ENCODE measurements around the gene MACROD2.

Gene MACROD2

DNA sequence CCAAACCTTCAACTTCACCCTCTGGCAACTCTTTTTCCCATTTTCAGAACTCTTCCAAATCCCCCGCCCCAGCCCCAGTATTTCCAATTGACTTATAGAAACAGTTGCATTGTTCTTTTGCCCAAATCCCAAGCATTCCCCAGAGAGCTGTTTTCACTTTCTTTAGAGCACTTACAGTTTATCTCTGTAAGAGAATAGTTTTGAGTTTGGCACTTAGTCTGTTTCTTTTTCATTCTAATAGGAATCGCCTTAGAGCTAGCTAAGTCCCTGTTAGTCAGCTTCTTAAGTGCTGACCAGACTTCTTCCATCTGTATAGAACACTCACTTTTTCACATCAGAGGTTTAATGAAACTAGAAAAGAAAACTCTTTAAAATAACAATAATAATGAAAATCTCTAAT lies 716.3 kb downstream of the MACROD2 start:
- DNase-seq (ENCODE audit: low spot score): no peak

DNA sequence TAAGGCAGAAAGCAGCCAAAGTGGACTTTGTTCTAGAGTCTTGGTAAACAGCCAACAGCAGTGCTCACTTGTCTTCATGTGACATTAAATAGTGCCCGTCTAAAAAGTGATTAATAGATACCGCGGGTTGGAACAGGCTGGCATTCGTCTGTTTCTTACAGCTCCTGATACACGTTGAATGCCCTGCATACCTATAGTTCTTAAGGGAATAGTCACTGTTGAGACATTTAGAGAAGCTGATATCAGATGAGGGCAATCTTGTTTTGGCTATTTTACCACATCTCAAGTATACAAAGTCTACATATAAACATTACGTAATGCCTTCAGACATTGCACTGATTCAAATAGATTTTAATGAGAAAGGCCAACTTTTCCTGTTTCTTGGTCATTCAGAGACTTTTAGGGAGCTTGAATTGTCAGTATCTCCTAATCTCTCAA lies 717.0 kb downstream of the MACROD2 start:
- peak; percentile 89 for DNase-seq (ENCODE audit: low spot score)

DNA sequence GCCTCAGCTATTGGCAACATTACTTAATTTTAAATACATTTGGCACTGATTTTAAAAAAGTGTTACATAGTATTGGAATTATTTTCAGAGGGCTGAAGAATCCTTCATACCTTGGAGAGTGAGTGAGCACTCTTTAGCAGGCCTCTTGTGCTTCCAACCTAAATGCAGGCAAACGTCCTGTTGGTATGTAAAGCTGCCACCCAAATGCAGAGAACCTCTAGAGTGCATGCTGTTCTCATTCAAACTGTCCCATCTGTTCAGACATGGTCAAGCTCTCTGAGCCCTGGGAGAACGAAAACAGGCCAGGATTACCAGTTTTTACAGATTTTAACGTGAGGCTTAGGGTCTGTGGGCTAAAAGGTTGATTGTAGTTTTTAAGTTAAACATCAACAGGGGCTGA lies 720.1 kb downstream of the MACROD2 start:
- DNase-seq (ENCODE audit: low spot score): no peak

DNA sequence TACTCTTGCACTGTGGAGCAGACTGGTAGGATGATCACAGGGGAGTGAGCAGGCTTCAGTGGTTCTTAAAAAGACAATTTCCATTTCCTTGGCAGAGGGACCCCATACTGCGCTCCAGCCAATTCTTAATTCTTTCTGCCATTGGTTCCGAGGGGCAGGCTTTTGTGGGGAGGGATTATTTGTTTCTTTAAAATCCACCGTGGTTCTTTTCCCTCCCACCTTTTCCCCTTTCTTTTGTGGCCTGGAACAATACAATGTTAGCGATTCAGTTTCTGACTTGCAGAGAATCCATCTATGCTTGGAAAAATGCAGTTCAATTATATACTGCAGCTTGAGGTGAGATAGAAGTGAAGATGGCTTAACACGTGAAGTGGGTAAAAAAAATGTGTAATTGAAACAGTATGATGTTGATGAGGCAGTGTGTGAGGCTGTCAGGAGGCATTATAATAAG lies 721.1 kb downstream of the MACROD2 start:
- DNase-seq (ENCODE audit: low spot score): no peak

DNA sequence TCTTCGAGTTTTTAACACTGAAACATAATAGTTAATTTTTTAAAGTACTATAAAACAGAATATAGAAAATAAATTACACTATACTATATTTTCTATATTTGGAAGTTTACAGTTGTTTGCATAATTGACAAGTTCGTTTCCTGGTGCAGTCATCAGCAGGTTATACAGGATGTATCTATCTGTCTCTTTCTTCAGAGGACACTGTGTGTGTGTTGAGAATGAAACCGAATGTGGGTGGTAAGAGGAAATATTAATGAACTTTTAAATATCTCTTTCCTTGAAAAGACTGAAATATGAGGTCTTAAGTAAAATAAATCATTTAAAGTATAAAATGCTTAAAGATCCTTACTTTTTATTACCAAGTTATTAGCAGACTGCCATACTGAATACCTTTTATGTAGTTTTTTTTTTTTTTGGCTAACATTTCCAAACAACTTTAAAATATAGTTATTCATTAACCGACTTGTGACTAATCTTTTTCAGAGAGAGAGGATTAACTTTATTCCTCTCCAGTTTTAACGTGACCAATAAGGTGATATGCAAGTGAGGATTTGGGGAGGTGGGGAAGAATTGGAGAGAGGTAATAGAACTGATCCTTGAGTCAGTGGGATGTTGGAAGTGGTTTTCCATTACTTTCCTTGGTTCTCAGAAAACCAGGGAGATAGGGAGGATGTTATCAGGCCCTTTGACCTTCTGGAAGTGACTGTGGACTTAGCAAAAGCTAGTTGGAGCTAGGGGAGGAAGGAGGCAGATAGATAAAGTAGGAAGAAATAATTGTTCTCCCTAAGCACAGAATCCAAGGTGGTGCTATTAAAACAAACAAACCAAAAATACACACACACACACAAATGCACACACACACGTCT lies 722.1 kb downstream of the MACROD2 start:
- peak; percentile 69 for DNase-seq (ENCODE audit: low spot score)

DNA sequence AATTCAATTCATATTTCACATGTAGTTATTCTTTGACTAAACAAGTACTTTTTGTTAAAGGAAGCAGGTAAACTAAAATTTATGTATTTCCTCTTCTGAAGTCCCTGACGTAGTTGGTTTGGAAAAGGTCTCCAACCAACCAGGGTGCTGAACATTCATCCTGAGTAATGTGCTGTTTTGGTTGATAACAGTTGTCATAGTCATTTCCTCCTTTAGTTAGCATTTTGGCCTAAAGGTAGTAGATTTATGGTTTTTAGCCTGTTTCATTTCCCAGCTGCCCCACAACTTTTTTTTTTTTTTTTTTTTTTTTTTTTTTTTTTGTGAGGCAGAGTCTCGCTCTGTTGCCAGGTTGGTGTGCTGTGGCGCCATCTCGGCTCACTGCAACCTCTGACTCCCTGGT lies 724.9 kb downstream of the MACROD2 start:
- DNase-seq (ENCODE audit: low spot score): peak; percentile 13

DNA sequence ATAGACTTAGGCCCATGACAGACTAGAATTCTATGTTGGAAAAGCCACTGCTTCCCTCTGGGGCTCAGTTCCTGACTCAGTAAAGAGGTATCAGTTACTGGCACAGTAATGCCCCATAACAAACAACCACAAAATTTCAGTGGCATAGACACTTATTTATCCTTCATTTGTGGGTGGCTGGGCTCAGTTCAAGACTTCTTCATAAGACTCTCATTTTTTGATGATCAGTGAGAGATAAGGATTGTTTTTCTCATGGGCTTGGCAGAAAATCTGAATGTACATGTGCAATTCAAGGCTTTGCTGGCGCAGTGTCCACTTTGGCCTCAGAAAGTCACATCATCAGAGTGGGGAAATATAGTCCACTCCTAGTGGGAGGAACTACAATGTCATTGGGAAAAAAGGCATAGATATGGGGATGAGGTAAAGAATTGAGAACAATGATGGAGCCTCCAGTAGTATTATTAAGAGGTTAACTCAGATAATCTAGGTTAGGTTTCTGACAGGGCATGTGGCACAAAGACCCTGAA lies 726.7 kb downstream of the MACROD2 start:
- peak; percentile 5 for DNase-seq (ENCODE audit: low spot score)

DNA sequence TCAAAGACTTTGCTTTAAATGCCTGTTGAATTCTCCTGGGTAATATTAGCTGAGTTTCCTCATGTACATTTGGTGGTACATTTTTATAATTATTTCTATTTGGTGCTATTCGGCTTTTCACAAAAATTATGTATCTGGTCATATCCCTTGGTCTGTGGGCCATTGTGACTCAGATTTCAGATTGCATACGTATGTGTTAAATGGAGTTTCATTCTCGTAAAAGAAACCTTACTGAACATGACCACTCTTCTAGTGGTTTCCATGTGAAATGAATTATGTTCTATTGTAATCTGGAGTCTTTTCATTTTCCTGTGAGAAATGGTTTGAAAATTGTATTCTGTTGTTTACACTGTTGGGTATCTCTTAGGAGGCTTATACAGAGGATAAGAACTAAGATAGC lies 728.3 kb downstream of the MACROD2 start:
- DNase-seq (ENCODE audit: low spot score): no peak

DNA sequence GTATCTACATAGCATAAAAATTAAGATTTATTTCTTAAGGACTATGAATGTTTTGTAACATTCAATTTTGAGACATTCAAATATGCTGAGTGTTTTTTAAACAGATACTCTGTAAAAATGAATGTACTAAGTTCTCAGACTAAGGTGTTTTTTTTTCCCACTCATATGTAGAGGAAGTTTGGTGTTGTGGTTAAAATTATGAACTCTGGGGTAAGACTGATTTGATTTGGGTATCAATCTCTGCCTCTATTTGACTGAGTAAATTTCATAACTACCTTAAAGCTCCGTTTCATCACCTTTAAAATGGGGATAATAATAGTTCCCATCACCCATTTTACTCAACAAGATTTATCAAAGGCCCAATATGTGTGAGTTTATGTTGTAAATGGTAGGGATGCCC lies 728.7 kb downstream of the MACROD2 start:
- no peak for DNase-seq (ENCODE audit: low spot score)

DNA sequence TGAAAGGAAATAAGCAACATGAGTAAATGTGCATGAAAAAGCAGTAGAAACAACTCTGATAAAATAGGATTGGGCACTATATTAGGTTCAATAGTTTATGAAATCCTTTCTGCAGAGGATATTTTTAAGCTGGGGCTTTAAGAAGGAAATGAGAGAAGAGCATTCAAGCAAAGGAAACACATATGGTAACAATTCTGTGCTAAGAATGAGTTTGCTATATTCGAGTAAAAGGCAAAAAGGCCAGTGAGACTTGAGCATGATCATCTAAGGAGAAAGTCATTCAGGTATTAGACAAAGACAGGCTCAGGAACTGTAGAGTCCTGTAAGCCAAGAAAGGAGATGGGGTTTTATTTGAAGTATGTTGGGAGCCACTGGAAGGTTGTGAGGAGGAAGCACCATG lies 729.2 kb downstream of the MACROD2 start:
- DNase-seq (ENCODE audit: low spot score): no peak

DNA sequence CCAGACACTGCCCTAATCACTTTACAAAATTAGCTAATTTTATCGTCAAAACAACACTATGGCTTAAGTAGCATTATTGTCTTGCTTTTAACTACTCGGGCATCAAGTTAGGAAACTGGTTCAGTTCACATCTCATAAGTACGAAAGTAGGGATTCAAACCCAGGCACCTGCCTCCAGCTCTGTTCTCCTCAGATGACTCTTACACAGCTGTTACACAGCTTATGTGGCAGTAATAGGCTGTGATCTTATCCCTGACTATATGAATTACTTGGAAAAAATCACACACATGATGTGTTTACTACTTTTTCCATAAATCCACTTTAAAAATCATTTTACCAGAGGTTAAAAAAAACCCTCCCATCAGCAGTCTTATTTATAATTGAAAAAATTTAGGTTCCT lies 731.3 kb downstream of the MACROD2 start:
- DNase-seq (ENCODE audit: low spot score): no peak

DNA sequence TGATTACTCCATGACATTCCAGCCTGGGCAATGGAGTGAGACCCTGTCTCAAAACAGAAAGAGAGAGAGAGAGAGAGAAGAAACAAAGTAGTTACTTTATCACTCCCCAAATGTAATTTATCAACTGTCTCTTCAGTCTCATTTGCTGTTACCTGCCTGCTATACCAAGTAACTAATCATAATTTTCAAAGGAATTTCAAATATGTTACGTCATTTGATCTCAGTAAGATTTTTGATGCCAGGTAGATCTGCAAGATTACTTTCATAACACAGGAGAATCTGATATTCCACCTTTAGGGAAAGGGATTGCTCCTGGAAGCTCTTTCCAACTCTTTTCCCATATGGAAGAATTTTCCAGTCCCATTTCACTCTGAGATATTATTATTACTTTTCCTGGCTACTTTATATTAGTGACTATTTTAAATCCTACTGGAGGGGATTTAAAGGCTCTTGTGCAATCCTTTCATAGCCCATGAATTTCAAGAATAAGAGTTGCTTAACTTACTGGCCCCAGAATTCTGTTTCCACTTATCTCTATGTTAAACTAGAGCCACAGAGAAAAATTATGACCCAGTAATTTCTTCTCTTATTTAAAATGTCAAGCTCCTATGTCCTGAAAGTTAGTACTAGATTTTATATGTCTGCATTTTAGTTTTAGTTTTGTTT lies 732.3 kb downstream of the MACROD2 start:
- DNase-seq (ENCODE audit: low spot score): no peak

DNA sequence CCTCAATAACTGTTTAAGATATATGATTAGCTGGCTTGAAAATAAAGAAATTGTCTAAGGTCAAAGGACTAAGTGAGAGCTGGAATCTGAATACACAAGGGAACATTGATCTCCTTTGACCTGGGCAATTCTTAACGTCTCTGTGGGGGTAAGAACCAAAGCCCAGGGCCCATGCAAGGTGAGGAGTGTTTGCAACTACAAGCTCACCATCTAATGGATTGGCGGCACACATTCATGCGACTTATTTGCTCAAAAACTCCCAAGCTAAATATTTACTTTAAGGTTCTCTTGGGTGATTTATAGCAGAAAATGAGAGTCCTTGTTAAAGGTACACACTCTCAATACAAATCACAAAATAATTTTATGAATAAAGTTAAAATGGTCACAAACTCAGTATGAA lies 734.1 kb downstream of the MACROD2 start:
- DNase-seq (ENCODE audit: low spot score): no peak

DNA sequence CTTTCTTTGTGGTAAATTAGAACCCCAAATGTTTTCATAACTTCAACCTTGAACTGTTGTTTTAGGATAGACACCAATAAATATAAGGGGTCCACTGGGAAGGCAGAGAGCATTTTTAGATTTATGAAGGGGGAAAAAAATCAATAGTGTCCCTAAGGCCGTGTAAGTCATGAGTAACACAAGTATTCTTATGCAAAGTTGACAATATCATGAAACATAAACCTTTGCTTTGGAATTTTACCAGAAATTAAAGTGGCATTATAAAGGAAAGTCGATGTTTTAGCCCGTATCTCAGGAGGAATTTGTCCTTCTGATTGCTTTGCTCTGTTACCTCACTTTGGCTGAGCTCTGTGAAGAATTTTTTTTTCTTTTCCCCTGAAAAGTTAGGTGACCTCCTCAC lies 737.0 kb downstream of the MACROD2 start:
- DNase-seq (ENCODE audit: low spot score): no peak

DNA sequence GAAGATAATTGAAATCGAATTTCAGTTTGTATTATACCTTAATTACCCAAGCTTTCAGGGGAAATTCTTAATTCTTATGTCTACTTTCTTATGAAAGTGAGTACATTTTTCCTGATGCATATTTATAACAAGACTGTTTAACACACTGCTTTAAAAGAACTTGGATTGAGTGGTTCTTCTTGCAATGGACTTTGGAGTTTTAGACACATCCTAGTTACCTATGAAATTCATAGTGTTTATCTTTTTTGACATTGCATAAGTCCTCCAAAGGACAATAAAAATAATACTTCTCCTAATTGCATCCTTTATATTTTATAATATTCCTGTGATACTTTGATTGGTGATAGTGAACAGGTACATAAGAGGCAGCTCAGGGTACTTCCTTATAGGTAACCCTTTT lies 737.7 kb downstream of the MACROD2 start:
- DNase-seq (ENCODE audit: low spot score): no peak

DNA sequence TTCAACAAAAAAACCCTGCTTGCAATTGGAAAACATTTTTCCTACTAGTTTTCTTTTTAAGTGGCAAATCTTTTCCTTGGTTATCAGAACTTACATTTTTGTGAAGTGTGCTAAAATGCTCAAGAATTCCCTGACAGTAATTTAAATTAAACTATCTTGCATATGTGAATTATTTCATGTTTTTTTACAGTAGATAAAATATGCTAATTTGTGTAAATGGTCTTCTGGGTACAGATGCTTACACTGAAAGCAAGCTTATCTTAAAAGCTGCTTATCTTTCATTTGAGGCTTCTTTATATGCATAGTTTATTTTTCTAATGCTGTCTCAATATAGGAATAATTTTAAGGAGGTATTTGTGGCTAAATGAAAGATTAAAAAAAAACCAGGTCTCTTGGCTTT lies 745.1 kb downstream of the MACROD2 start:
- DNase-seq (ENCODE audit: low spot score): no peak

DNA sequence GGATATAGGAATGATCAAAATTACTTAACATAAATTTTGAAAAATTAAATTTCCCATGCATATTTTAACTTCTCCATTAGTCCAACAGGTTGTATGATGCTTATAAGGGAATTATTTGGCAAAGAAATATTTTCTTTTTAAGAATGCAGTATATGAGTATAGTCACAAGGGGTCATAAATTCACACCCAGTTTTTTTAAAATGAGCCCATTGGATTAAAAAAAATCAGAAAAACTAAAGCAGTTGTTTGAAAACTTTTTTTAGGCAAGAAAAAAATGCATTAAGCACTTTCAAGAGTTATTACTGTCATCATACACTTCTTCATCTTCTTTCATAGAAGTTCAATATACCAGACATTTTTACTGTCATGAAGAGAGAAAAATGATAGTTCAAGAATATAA lies 746.3 kb downstream of the MACROD2 start:
- no peak for DNase-seq (ENCODE audit: low spot score)

DNA sequence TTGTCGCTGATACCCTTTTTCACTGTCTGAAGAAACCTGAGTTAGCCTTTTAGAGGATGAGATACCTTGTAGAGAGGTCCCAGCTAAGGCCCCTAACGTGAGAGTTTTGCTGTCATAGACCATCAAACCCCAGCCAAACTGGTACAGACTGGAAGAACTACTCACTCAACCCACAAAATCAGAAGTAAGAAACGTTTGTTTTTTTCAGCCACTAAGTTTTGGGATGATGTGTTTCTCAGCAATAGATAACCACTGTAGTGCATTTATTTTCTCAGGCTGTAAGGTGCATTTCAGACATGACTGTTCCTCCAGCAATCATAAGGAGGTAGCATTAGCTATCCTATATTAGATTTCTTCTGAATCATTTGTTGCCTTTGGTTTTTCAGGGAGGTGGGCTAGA lies 749.4 kb downstream of the MACROD2 start:
- DNase-seq (ENCODE audit: low spot score): no peak

DNA sequence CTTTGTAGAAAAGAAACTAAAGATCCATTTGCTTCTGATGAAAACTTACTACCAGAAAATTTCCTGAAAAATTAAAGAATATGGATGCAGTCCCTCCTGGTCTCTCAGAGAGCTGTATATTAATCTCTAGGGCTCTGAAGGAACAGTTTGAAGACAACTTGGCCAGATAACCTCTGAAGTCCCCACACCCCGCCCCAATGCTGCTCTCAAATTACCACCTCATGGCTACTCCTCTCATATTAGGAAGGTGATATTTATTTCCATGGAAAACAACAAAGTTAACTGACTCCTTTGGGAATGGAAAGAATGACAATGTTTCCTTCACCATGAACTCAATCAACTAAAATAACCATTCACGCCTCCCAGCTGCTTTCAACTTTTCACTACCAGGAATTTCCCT lies 750.5 kb downstream of the MACROD2 start:
- no peak for DNase-seq (ENCODE audit: low spot score)

DNA sequence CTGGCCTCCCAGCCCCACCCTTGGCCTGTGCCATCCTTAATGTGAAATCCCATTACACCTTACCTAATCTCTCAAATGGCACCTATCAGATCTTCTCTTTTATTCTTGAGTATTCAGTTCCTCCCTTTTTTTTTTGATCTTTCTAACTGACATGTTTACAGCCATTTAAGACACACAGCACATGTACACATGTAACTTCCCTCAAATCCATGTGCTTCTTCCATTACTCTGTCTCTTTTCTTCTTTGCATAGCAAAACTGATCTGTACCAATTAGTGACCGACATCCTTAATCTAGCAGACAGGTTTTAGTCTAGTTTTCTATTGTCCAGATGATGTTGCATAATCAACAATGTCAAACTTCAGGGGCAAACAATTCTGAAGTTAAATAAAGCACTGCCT lies 755.9 kb downstream of the MACROD2 start:
- no peak for DNase-seq (ENCODE audit: low spot score)

DNA sequence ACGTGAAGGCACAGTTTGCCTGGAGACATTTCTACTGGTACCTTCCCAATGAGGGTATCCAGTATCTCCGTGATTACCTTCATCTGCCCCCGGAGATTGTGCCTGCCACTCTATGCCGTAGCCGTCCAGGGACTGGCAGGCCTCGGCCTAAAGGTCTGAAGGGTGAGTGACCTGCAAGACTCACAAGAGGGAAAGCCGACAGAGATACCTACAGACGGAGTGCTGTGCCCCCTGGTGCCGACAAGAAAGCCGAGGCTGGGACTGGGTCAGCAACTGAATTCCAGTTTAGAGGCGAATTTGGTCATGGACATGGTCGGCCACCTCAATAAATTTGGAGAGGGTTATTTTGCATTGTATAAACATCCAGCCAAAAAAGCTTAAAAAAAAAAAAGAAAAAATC lies 762.4 kb downstream of the MACROD2 start:
- no peak for DNase-seq (ENCODE audit: low spot score)

DNA sequence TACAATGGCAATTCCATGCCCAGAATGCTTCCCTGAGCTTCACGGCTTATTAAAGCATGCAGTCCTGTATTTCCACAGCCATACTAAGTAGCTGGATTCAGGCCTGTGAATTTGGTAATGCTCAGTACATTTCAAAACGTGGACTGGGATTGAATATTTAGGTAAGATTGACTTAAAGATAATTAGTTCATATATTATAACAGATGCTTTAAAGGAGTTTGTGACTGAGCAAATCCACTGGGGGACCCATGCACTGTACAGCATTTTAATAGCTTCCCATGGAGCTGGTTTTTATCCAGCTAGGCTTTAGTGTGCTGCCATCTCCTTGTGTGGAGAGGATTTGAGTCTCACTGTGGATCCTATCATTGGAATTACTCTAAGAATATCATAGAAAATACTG lies 763.0 kb downstream of the MACROD2 start:
- no peak for DNase-seq (ENCODE audit: low spot score)

DNA sequence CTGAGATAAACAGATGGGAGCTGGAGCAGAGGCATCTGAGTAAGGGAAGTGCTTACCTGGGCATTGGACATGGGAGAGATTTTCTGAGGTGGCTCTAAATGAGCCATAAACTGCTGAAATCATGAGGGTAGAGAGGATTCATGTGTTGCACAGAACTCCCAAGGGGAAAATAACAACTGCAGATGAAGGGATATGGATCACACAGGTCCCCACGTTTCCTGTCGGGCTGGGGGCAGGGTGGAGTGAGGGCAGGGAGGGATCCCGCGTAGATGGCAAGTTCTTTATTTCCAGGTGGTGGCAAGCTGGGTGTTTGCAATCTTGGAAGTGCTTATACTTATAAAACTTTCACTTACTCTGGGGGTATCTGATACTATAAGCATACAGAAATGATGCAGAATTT lies 764.7 kb downstream of the MACROD2 start:
- DNase-seq (ENCODE audit: low spot score): no peak

All from kidney tubule cell (primary cell).